OCI-LY1 (cell line): ENCODE measurements around the gene KCTD20.

Source experiments
- CTCF ChIP-seq: fragments of 200-600 bp; sonication (generic), shearing (Covaris generic); IDR thresholded peaks from 2 replicates; pipeline ENCODE4 v1.5.1; 2017; ENCODE audit warnings: mild to moderate bottlenecking, antibody characterized with exemption, low read length, moderate library complexity, mixed read lengths
- EZH2 ChIP-seq: fragments of 200-600 bp; sonication (generic), shearing (Covaris generic); IDR thresholded peaks from 2 replicates; pipeline ENCODE4 v1.8.0; 2017; ENCODE audit warnings: borderline replicate concordance, mixed run types, mild to moderate bottlenecking, antibody characterized with exemption, low read length, moderate library complexity, mixed read lengths

- no peak for TF ChIP-seq CTCF
- no peak for TF ChIP-seq EZH2
Measured at GRCh38 chr6:36495086-36495485, 52.3 kb downstream of the KCTD20 start.
